GM10266 (cell line): ENCODE measurements around the gene WDR12.
"Not testable (repeated sequence)": the region's sequence is repeated elsewhere in the genome, so short reads cannot be mapped to it uniquely, and the experiment has no call there.

Experiments
- DNase-seq: peaks from one replicate; pipeline ENCODE4 v3.0.0; 2012; ENCODE audit errors: extremely low spot score
- TF ChIP-seq, protein P1 (sequence below): IDR thresholded peaks from 2 replicates; pipeline ENCODE4 v1.5.1; 2012; ENCODE audit warnings: mild to moderate bottlenecking, low read depth; ENCODE audit not compliant: control insufficient read depth, insufficient read depth; ENCODE audit errors: missing control alignments

The WDR12 gene

GRCh38 chr2:202938960-202939359, 27.5 kb upstream of the WDR12 start:
- no peak for DNase-seq
- TF ChIP-seq, protein P1, sequence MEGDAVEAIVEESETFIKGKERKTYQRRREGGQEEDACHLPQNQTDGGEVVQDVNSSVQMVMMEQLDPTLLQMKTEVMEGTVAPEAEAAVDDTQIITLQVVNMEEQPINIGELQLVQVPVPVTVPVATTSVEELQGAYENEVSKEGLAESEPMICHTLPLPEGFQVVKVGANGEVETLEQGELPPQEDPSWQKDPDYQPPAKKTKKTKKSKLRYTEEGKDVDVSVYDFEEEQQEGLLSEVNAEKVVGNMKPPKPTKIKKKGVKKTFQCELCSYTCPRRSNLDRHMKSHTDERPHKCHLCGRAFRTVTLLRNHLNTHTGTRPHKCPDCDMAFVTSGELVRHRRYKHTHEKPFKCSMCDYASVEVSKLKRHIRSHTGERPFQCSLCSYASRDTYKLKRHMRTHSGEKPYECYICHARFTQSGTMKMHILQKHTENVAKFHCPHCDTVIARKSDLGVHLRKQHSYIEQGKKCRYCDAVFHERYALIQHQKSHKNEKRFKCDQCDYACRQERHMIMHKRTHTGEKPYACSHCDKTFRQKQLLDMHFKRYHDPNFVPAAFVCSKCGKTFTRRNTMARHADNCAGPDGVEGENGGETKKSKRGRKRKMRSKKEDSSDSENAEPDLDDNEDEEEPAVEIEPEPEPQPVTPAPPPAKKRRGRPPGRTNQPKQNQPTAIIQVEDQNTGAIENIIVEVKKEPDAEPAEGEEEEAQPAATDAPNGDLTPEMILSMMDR = no peak

GRCh38 chr2:202934456-202934855, 23.0 kb upstream of the WDR12 start:
- TF ChIP-seq, protein P1 = no peak
- DNase-seq = no peak

- TF ChIP-seq, protein P1 = no peak
- DNase-seq = no peak
These were observed 22.5 kb upstream of the WDR12 start for GRCh38 chr2:202933958-202934357.

GRCh38 chr2:202933139-202933510, 21.7 kb upstream of the WDR12 start:
- DNase-seq = no peak
- TF ChIP-seq, protein P1 = no peak

DNA sequence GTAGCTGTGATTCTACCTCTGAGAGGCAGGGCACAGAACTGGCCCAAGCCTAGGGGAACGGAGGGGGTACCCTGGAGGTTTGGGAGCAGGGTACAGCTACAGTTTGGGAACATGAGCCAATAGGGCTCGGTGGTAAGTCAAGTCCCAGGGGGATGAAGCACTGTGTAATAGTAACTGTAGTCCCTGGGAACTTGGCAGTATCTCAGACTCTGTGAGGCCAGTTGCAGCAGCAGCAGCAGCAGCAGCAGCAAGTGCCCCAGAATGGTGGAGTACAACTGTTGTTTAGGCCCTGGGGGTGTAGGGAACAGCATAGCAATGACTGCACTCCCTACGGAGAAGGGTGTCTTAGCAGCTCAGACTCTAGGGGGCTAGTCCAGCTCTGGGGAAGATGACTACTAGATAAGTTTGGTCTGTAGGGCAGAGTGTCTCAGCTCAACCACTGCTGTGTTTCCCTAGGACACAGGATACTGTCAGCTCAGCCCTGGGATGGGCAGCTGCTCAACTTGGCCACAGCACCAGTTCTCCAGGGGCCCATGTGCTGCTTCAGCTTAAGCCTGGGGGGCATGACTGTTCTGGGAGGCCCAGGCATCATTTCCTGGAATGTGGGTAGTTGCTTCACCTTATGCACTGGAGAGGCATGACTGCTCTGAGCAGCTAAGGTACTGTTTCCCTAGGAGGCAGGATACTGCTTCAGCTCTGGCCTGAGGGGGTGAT, 21.1 kb upstream of the WDR12 start:
- no peak for DNase-seq
- TF ChIP-seq, protein P1 = no peak

DNA sequence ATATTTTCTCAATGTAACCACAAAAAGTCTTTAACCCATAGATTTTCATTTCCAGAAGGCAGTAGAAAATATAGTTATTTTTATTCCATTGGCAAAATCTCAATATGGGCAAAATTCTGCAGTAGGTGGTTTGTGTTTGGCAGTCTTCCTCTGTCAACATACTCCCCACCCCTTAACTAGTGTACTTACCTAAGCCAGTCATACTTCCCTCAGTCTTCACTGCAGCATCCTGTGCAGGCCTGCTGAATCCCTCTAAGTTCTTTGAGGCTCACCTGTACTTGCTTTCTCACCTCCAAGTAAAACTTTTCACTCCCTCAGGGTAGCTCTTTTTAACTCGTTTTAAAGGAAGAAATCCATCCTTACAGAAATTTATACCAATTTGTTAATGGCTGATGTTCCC, 7.4 kb upstream of the WDR12 start:
- no peak for DNase-seq
- TF ChIP-seq, protein P1 = no peak

- DNase-seq = not testable (repeated sequence)
These were observed 1.1 kb upstream of the WDR12 start for GRCh38 chr2:202912342-202913201.
